WERI-Rb-1 (cell line): ENCODE results near the gene CYB561A3.

ENCODE experiments used
- DNase-seq: peaks from one replicate; pipeline ENCODE4 v3.0.0-alpha.2; 2020
- H3K27ac ChIP-seq: fragments of 250-450 bp; sonication (Bioruptor Pico); 2 replicates; pipeline ENCODE4 v1.5.1; 2020; ENCODE audit warnings: mild to moderate bottlenecking, moderate library complexity
- H3K27me3 ChIP-seq: fragments of 250-450 bp; sonication (Bioruptor Pico); 2 replicates; pipeline ENCODE4 v1.5.1; 2021; ENCODE audit warnings: mild to moderate bottlenecking, low read depth, moderate library complexity; ENCODE audit not compliant: insufficient read depth, severe bottlenecking
- H3K36me3 ChIP-seq: fragments of 250-450 bp; sonication (Bioruptor Pico); 2 replicates; pipeline ENCODE4 v1.5.1; 2020; ENCODE audit warnings: mild to moderate bottlenecking, moderate library complexity
- H3K4me3 ChIP-seq: 2 replicates; pipeline ENCODE4 v1.5.1; 2011; ENCODE audit warnings: low read depth, mild to moderate bottlenecking, control low read depth, low read length
- H3K9me3 ChIP-seq: fragments of 250-450 bp; sonication (Bioruptor Pico); 2 replicates; pipeline ENCODE4 v1.5.1; 2021; ENCODE audit warnings: mild to moderate bottlenecking, moderate library complexity; ENCODE audit not compliant: severe bottlenecking
- CTCF ChIP-seq: IDR thresholded peaks from 2 replicates; pipeline ENCODE4 v1.5.1; 2011; ENCODE audit warnings: low read depth, mild to moderate bottlenecking, control low read depth, inconsistent platforms, low read length

The CYB561A3 gene

DNA sequence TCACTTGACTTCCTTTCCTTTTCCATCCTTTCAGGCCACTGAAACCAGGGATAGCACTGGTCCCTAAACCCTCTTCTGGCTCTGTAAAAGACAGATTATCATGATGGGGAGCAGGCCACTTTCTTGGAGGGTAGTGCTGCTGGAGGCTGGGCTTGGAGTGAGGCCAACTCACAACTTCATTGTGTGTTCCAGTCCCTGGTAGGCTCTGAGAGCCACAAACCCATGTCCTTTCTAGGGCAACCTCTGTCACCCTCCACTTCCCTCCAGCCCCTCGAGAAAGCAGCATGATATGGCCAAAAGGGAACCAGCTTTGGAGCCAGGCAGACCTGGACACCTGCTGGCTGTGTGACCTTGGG is 26.3 kb downstream of the CYB561A3 start:
- peaks cover 14% of the 10 kb centered on the region for H3K36me3 ChIP-seq
- no peak overlapping the region for H3K27ac ChIP-seq
- no peak overlapping the region for H3K4me3 ChIP-seq

DNA sequence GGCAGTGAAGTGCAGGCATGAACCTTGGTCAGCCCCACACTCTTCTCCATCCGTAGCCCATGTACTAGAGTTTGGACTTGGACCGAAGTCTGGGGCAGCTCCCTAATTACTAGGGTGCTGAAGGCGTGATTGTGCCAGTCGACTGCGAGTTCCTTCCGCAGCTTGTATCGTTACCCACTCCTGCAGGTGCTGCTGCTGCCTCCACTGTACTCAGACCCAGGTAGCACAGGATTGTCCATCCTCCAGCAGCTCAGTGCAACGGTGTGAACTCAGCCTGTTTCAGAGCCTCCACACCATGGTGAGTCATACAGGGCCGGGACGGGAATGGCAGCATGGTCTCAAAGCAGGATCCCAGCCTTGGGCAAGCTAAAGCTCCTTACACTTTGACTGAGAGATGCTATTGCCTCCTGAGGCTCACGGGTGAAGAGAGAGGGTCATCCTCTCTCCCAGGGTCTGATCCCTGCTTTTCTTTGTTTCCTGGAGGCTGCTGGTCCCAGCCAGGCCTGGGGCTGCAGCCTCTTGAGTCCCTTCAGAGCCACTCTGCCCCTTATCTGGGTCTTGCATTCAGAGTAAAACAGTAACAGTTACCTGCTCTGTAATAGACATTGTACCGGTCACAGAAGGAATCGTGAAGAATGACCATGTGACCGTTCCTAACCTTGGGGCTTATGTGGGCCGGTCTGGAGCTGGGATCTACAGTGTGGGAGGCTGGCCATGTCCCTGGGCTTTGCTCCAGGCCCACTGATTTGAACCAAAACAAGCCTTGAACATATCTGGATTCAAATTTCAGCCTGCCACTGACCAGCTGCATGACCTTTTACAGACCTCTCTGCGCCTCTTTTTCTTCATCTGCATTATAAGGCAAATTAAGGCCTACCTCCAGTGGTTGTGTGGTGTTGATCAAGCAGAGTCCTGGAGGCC is 27.0 kb downstream of the CYB561A3 start:
- DNase-seq, result no peak
- Histone ChIP-seq H3K27me3 (no peaks in the 10 kb centered on the region), H3K27ac (no peak overlapping the region), H3K9me3 (no peaks in the 10 kb centered on the region), H3K4me3 (no peak overlapping the region), H3K36me3 (peaks cover 21% of the 10 kb centered on the region)
- no peak for TF ChIP-seq CTCF

More for the DNA sequence above, 26.3 kb downstream of the CYB561A3 start:
- no peak for TF ChIP-seq CTCF
- H3K9me3 ChIP-seq, result no peaks in the 10 kb centered on the region
- no peaks in the 10 kb centered on the region for H3K27me3 ChIP-seq
- DNase-seq, result no peak

GRCh38 chr11:61333550-61334433 is 27.9 kb downstream of the CYB561A3 start:
- Histone ChIP-seq H3K27me3 (no peaks in the 10 kb centered on the region), H3K9me3 (no peaks in the 10 kb centered on the region), H3K36me3 (peaks cover 30% of the 10 kb centered on the region), H3K4me3 (peak overlapping the region; percentile 98), H3K27ac (peak overlapping the region; percentile 92)
- no peak for TF ChIP-seq CTCF
- DNase-seq, result no peak

- TF ChIP-seq CTCF, result no peak
- no peaks in the 10 kb centered on the region for H3K27me3 ChIP-seq
- peaks cover 38% of the 10 kb centered on the region for H3K36me3 ChIP-seq
- no peaks in the 10 kb centered on the region for H3K9me3 ChIP-seq
- peak within 1 kb of the TSS; percentile 98 for H3K4me3 ChIP-seq
- peak; percentile 97 for DNase-seq
- H3K27ac ChIP-seq, result peak within 1 kb of the TSS; percentile 92
Measured at GRCh38 chr11:61332797-61333549, 28.7 kb downstream of the CYB561A3 start, which contains the start of the genes DDB1 and TKFC. Gene DDB1, minus strand, starts transcription at chr11:61333105. Its CDS starts 137 bp downstream, at chr11:61332968. Gene TKFC, plus strand, starts transcription at chr11:61333228. Its CDS starts 1,501 bp downstream, at chr11:61334729.

DNA sequence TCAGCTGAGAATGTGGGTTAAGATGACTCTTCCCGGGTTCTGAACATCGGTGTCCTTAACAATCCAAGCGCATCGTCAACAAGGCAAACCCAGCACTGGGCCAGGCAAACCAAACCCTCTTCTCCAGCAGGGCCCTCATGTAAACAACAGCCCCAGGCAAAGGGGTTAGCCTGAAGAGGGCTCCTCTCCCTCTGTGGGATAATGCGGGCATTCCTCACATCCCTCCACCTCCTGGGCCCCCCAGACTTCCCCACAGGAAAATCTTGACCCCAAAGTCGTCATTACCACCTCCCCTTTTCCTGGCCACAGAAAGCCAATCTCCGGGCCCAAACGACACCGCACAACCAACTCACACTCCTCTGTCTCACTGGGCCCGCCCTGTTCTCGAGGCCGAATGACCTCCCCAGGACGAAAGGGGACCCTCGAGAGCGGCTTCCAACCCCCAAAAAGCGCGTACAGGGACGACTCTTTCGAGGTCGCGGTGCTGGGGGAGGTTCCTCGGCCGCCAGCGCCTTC is 29.3 kb downstream of the CYB561A3 start:
- no peak for DNase-seq
- no peak for TF ChIP-seq CTCF
- peaks cover 44% of the 10 kb centered on the region for H3K36me3 ChIP-seq
- H3K27ac ChIP-seq, result peak overlapping the region; percentile 92
- H3K9me3 ChIP-seq, result no peaks in the 10 kb centered on the region
- H3K27me3 ChIP-seq, result no peaks in the 10 kb centered on the region
- H3K4me3 ChIP-seq, result peak overlapping the region; percentile 98
